Measurements from ENCODE around the gene CELSR1. TPM values are rescaled to one million over a fixed set of nuclear protein-coding genes. Genes with fewer than 3 reads are reported as not detected.
A peak's percentile ranks its signal among the peaks of the same experiment; 100 is the strongest.

The CELSR1 gene
- total RNA-seq, 1 experiment from 2014 or later, result 19.6 TPM

GRCh38 chr22:46586123-46586519 is 48.7 kb upstream of the CELSR1 start:
- H3K36me3 ChIP-seq (ENCODE audit: control insufficient read depth in 1 of 2, insufficient read depth in 2 of 2, low read length in 2 of 2), result no peaks in the 10 kb centered on the region
- no peak overlapping the region for H3K9ac ChIP-seq (ENCODE audit: low read length)
- no peak overlapping the region for H2AFZ ChIP-seq (ENCODE audit: low read depth, low read length, poor library complexity, severe bottlenecking)
- no peaks in the 10 kb centered on the region for H3K9me3 ChIP-seq (ENCODE audit: control insufficient read depth in 1 of 2, insufficient read depth in 1 of 2, low read depth in 1 of 2, low read length in 2 of 2)
- H3K4me2 ChIP-seq (ENCODE audit: low read length), result no peak overlapping the region
- H3K9me2 ChIP-seq (ENCODE audit: insufficient read depth), result no peaks in the 10 kb centered on the region
- DNase-seq (ENCODE audit: low read depth, low spot score), result no peak
- no peak overlapping the region for H3K4me3 ChIP-seq (replicated peaks in 1 of 2; ENCODE audit: low read depth in 1 of 2, low read length in 2 of 2)
- ChIA-PET POLR2A (no interaction called here), RAD21 (ENCODE audit: low non-redundant PET in 1 of 2, low total read pairs in 2 of 2, uncharacterized antibody in 2 of 2, unreplicated experiment in 2 of 2) (no interaction called here), CTCF (no interaction called here)
- TF ChIP-seq YY1 (IDR thresholded peaks at IDR 0.05; ENCODE audit: extremely low read depth, insufficient replicate concordance, low read depth, low read length) (no peak), SRF (IDR thresholded peaks at IDR 0.05; ENCODE audit: low read depth) (no peak), ELF1 (IDR thresholded peaks at IDR 0.05; ENCODE audit: borderline replicate concordance, low read depth) (no peak)
- intact Hi-C loops (cut with micrococcal nuclease), result no loop called here
- H3K4me1 ChIP-seq (ENCODE audit: control insufficient read depth in 1 of 2, insufficient read depth in 2 of 2, low read length in 2 of 2), result peaks cover 0 to 4% of the 10 kb centered on the region in 2 experiments; a peak in 1 of 4 replicates
- H3K27me3 ChIP-seq (ENCODE audit: insufficient read depth, low read length), result no peaks in the 10 kb centered on the region
- no peaks in the 10 kb centered on the region for H4K20me1 ChIP-seq (ENCODE audit: insufficient read depth)
- 0 out of 2 replicates have a peak, but pooled peaks have one; percentile 42 for ATAC-seq
- H3K79me2 ChIP-seq (ENCODE audit: insufficient read depth, low read length), result peaks cover 8% of the 10 kb centered on the region; the same call in 1 of the 2 replicates
- BruUV-seq (replicated peaks), result no TSS peak
- no peak overlapping the region for H3K27ac ChIP-seq (ENCODE audit: low read depth, low read length)

GRCh38 chr22:46585340-46586122 is 48.1 kb upstream of the CELSR1 start:
- no TSS peak for BruUV-seq (replicated peaks)
- H3K27me3 ChIP-seq (ENCODE audit: insufficient read depth, low read length), result no peaks in the 10 kb centered on the region
- H3K4me2 ChIP-seq (ENCODE audit: low read length), result no peak overlapping the region
- ChIA-PET RAD21 (ENCODE audit: low non-redundant PET in 1 of 2, low total read pairs in 2 of 2, uncharacterized antibody in 2 of 2, unreplicated experiment in 2 of 2) (no interaction called here), CTCF (no interaction called here), POLR2A (no interaction called here)
- no peak overlapping the region for H3K9ac ChIP-seq (ENCODE audit: low read length)
- DNase-seq (ENCODE audit: low read depth, low spot score), result no peak
- no peak overlapping the region for H3K27ac ChIP-seq (ENCODE audit: low read depth, low read length)
- H4K20me1 ChIP-seq (ENCODE audit: insufficient read depth), result no peaks in the 10 kb centered on the region
- peaks cover under 1 to 4% of the 10 kb centered on the region in 2 experiments; a peak in 2 of 4 replicates for H3K4me1 ChIP-seq (ENCODE audit: control insufficient read depth in 1 of 2, insufficient read depth in 2 of 2, low read length in 2 of 2)
- no peaks in the 10 kb centered on the region for H3K9me3 ChIP-seq (ENCODE audit: control insufficient read depth in 1 of 2, insufficient read depth in 1 of 2, low read depth in 1 of 2, low read length in 2 of 2)
- no peak overlapping the region for H3K4me3 ChIP-seq (replicated peaks in 1 of 2; ENCODE audit: low read depth in 1 of 2, low read length in 2 of 2)
- intact Hi-C loops (cut with micrococcal nuclease), result no loop called here
- no peaks in the 10 kb centered on the region for H3K36me3 ChIP-seq (ENCODE audit: control insufficient read depth in 1 of 2, insufficient read depth in 2 of 2, low read length in 2 of 2)
- TF ChIP-seq RAD21 (IDR thresholded peaks at IDR 0.05; ENCODE audit: low read depth) (no peak), ZFX (IDR thresholded peaks at IDR 0.05) (no peak), YY1 (IDR thresholded peaks at IDR 0.05; ENCODE audit: extremely low read depth, insufficient replicate concordance, low read depth, low read length) (no peak), POLR2AphosphoS5 (IDR thresholded peaks at IDR 0.05; ENCODE audit: low read depth, low read length) (no peak), TCF7L2 (IDR thresholded peaks at IDR 0.05; ENCODE audit: borderline replicate concordance, extremely low read depth, insufficient read depth, insufficient read length) (no peak), ELF1 (IDR thresholded peaks at IDR 0.05; ENCODE audit: borderline replicate concordance, low read depth) (no peak), EZH2phosphoT487 (IDR thresholded peaks at IDR 0.05; ENCODE audit: borderline replicate concordance) (no peak), MAX (IDR thresholded peaks at IDR 0.05) (no peak), FOSL1 (IDR thresholded peaks at IDR 0.05; ENCODE audit: low read depth) (no peak), CBX3 (IDR thresholded peaks at IDR 0.05; ENCODE audit: low read depth) (no peak), SP1 (IDR thresholded peaks at IDR 0.05; ENCODE audit: low read depth) (no peak), EGR1 (IDR thresholded peaks at IDR 0.05; ENCODE audit: low read depth) (no peak)
- TF ChIP-seq, protein P1, sequence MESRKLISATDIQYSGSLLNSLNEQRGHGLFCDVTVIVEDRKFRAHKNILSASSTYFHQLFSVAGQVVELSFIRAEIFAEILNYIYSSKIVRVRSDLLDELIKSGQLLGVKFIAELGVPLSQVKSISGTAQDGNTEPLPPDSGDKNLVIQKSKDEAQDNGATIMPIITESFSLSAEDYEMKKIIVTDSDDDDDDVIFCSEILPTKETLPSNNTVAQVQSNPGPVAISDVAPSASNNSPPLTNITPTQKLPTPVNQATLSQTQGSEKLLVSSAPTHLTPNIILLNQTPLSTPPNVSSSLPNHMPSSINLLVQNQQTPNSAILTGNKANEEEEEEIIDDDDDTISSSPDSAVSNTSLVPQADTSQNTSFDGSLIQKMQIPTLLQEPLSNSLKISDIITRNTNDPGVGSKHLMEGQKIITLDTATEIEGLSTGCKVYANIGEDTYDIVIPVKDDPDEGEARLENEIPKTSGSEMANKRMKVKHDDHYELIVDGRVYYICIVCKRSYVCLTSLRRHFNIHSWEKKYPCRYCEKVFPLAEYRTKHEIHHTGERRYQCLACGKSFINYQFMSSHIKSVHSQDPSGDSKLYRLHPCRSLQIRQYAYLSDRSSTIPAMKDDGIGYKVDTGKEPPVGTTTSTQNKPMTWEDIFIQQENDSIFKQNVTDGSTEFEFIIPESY (IDR thresholded peaks at IDR 0.05; ENCODE audit: extremely low read depth, insufficient replicate concordance, low read length), result no peak
- TF ChIP-seq, protein P2, sequence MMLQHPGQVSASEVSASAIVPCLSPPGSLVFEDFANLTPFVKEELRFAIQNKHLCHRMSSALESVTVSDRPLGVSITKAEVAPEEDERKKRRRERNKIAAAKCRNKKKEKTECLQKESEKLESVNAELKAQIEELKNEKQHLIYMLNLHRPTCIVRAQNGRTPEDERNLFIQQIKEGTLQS (IDR thresholded peaks at IDR 0.05), result no peak
- H2AFZ ChIP-seq (ENCODE audit: low read depth, low read length, poor library complexity, severe bottlenecking), result no peak overlapping the region
- no peaks in the 10 kb centered on the region for H3K9me2 ChIP-seq (ENCODE audit: insufficient read depth)
- ATAC-seq, result no peak
- peaks cover 11% of the 10 kb centered on the region for H3K79me2 ChIP-seq (ENCODE audit: insufficient read depth, low read length)
